ENCODE measurements around the gene SSR1.
"Not testable (repeated sequence)": the region's sequence is repeated elsewhere in the genome, so short reads cannot be mapped to it uniquely, and the experiment has no call there.

SSR1 gene

GRCh38 chr6:7292596-7293255 lies 20.3 kb downstream of the SSR1 start:
- H3K4me3 ChIP-seq (replicated peaks; ENCODE audit: low read depth, low read length): no peak overlapping the region
- DNase-seq (ENCODE audit: extremely low read depth, low read depth): no peak
- TF ChIP-seq CTCF (IDR thresholded peaks at IDR 0.05; ENCODE audit: low read depth, low read length, missing control alignments): no peak

DNA sequence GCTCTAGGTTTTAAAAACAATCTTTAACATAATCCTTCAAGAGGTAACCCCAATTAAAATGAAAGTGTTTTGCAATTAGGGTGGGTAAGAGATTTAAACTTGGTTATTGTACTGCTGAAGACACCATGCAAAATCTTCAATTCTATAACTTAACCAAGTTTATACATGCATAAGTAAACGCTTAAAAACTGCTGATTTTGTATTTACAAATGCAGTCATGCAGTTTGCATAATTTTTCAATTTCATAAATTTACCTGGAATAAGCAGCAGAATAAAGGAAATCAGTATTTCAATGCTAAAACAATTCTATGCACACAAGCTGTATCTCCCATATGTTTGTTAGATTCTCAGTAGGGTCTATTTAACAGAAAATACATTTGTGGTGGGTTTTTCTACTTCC lies 22.9 kb downstream of the SSR1 start:
- TF ChIP-seq CTCF (IDR thresholded peaks at IDR 0.05; ENCODE audit: low read depth, low read length, missing control alignments): no peak
- no peak for DNase-seq (ENCODE audit: extremely low read depth, low read depth)
- H3K4me3 ChIP-seq (replicated peaks; ENCODE audit: low read depth, low read length): no peak overlapping the region

- no peak for DNase-seq (ENCODE audit: extremely low read depth, low read depth)
- TF ChIP-seq CTCF (IDR thresholded peaks at IDR 0.05; ENCODE audit: low read depth, low read length, missing control alignments): no peak
- H3K4me3 ChIP-seq (replicated peaks; ENCODE audit: low read depth, low read length): no peak overlapping the region
These were observed 27.6 kb downstream of the SSR1 start for GRCh38 chr6:7285416-7285815.

GRCh38 chr6:7283676-7284075 lies 29.3 kb downstream of the SSR1 start:
- no peak for DNase-seq (ENCODE audit: extremely low read depth, low read depth)
- H3K4me3 ChIP-seq (replicated peaks; ENCODE audit: low read depth, low read length): no peak overlapping the region
- no peak for TF ChIP-seq CTCF (IDR thresholded peaks at IDR 0.05; ENCODE audit: low read depth, low read length, missing control alignments)

DNA sequence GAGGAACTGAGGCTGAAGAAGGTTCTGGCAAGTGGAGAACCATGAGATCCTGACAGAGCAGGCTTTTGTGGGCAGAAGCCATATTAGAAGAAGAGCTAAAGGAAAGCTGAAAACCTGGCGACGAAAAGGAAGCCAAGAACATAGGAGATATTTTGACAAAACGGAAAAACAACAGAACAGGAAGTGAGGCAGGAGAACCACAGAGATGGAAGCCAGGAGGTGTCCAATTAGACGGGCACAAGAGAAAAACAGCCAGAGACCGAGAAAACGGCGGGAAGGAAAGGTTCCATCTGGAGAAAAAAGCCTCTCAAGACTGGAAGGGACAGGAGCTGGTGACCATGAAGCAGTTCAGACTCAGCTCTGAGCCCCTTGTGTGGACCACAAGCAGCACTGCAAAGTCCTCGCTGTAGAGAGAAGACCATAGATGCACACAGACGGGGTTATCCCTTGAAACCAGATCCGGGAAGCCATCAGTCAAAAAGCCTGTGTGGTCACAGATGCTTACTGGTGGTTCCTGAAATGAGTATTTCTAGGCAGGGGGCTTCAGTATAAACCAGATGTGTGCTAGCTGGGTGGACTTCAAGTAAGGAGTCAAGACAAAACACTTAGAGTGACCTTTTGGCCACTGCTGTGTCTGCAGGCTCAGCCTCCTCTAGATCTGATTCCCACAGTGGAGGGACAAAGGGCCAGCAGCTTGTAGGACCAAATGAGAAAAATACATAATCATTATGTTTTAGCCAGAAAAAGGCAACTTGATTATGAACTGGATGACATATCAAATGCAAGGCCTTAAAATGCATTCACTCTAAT lies 30.7 kb downstream of the SSR1 start:
- no peak overlapping the region for H3K4me3 ChIP-seq (replicated peaks; ENCODE audit: low read depth, low read length)
- TF ChIP-seq CTCF (IDR thresholded peaks at IDR 0.05; ENCODE audit: low read depth, low read length, missing control alignments): no peak
- no peak for DNase-seq (ENCODE audit: extremely low read depth, low read depth)

GRCh38 chr6:7276199-7276524 lies 36.8 kb downstream of the SSR1 start:
- no peak for DNase-seq (ENCODE audit: extremely low read depth, low read depth)
- TF ChIP-seq CTCF (IDR thresholded peaks at IDR 0.05; ENCODE audit: low read depth, low read length, missing control alignments): no peak
- H3K4me3 ChIP-seq (replicated peaks; ENCODE audit: low read depth, low read length): no peak overlapping the region

GRCh38 chr6:7274525-7274924 lies 38.5 kb downstream of the SSR1 start:
- DNase-seq (ENCODE audit: extremely low read depth, low read depth): not testable (repeated sequence)

More at GRCh38 chr6:7274525-7274924, 38.5 kb downstream of the SSR1 start:
- H3K4me3 ChIP-seq (replicated peaks; ENCODE audit: low read depth, low read length): not testable (repeated sequence)

Measured in HFF-Myc (cell line).